Central memory CD8-positive, alpha-beta T cell (primary cell): ENCODE data around the gene TTC23.

Experiments
- ATAC-seq: fragments of 150-1000 bp; cut with Tn5 transposase; replicated peaks from 2 replicates; pipeline ENCODE4 v1.10.0; 2022; ENCODE audit warnings: mild to moderate bottlenecking, moderate FRiP score, moderate number of reproducible peaks; ENCODE audit not compliant: poor library complexity, severe bottlenecking; ENCODE audit errors: extremely low read depth
- DNase-seq, 2 donors: peaks; one replicate each; pipeline ENCODE4 v3.0.0; 2021; ENCODE audit warnings: low spot score in 2 of 2
- H3K27ac Mint-ChIP-seq: one replicate; pipeline ENCODE4 v1.8.0; 2022; ENCODE audit warnings: low read depth, mild to moderate bottlenecking, moderate library complexity, mixed read lengths
- H3K27me3 Mint-ChIP-seq: one replicate; pipeline ENCODE4 v1.8.0; 2022; ENCODE audit warnings: mixed read lengths
- H3K36me3 Mint-ChIP-seq: one replicate; pipeline ENCODE4 v1.8.0; 2022; ENCODE audit warnings: mild to moderate bottlenecking, moderate library complexity, mixed read lengths; ENCODE audit not compliant: insufficient read depth
- H3K4me1 Mint-ChIP-seq: one replicate; pipeline ENCODE4 v1.8.0; 2022; ENCODE audit warnings: mixed read lengths
- H3K4me3 Mint-ChIP-seq: one replicate; pipeline ENCODE4 v1.8.0; 2022; ENCODE audit warnings: mild to moderate bottlenecking, moderate library complexity, mixed read lengths
- H3K9me3 Mint-ChIP-seq: one replicate; pipeline ENCODE4 v1.8.0; 2022; ENCODE audit warnings: mixed read lengths

The TTC23 gene

GRCh38 chr15:99249270-99249841 is at the start of gene TTC23:
TTC23 (minus strand) TSS chr15:99249581; CDS start chr15:99228712, 20,869 bp downstream.
- Mint-ChIP-seq H3K36me3 (peaks cover 6% of the 10 kb centered on the region), H3K27ac (no peak within 1 kb of the TSS), H3K9me3 (no peaks in the 10 kb centered on the region), H3K4me3 (peak within 1 kb of the TSS; percentile 88), H3K27me3 (no peaks in the 10 kb centered on the region), H3K4me1 (peaks cover 28% of the 10 kb centered on the region)
- DNase-seq, result no peak
- ATAC-seq, result no peak

GRCh38 chr15:99296386-99296785 is 47.0 kb upstream of the TTC23 start:
- no peak for ATAC-seq
- H3K4me3 Mint-ChIP-seq, result no peak overlapping the region
- H3K4me1 Mint-ChIP-seq, result no peaks in the 10 kb centered on the region
- no peak overlapping the region for H3K27ac Mint-ChIP-seq
- no peak for DNase-seq
- peaks cover 4% of the 10 kb centered on the region for H3K36me3 Mint-ChIP-seq
- H3K9me3 Mint-ChIP-seq, result no peaks in the 10 kb centered on the region
- no peaks in the 10 kb centered on the region for H3K27me3 Mint-ChIP-seq

- H3K9me3 Mint-ChIP-seq, result no peaks in the 10 kb centered on the region
- H3K27me3 Mint-ChIP-seq, result no peaks in the 10 kb centered on the region
- ATAC-seq, result no peak
- no peak overlapping the region for H3K4me3 Mint-ChIP-seq
- no peak for DNase-seq
- no peaks in the 10 kb centered on the region for H3K4me1 Mint-ChIP-seq
- H3K36me3 Mint-ChIP-seq, result peaks cover 4% of the 10 kb centered on the region
- no peak overlapping the region for H3K27ac Mint-ChIP-seq
Observed at GRCh38 chr15:99295840-99296239, 46.5 kb upstream of the TTC23 start.

GRCh38 chr15:99291643-99292042 is 42.3 kb upstream of the TTC23 start:
- peaks cover 8% of the 10 kb centered on the region for H3K36me3 Mint-ChIP-seq
- no peak overlapping the region for H3K27ac Mint-ChIP-seq
- no peaks in the 10 kb centered on the region for H3K27me3 Mint-ChIP-seq
- H3K9me3 Mint-ChIP-seq, result no peaks in the 10 kb centered on the region
- ATAC-seq (no peak), DNase-seq (no peak)
- no peaks in the 10 kb centered on the region for H3K4me1 Mint-ChIP-seq
- no peak overlapping the region for H3K4me3 Mint-ChIP-seq

GRCh38 chr15:99283717-99284116 is 34.3 kb upstream of the TTC23 start:
- no peak for DNase-seq
- Mint-ChIP-seq H3K27me3 (no peaks in the 10 kb centered on the region), H3K27ac (no peak overlapping the region), H3K4me1 (peaks cover 14% of the 10 kb centered on the region), H3K4me3 (no peak overlapping the region), H3K36me3 (peaks cover 7% of the 10 kb centered on the region), H3K9me3 (no peaks in the 10 kb centered on the region)
- ATAC-seq, result no peak

GRCh38 chr15:99282586-99282985 is 33.2 kb upstream of the TTC23 start:
- H3K27ac Mint-ChIP-seq, result no peak overlapping the region
- ATAC-seq, result no peak

GRCh38 chr15:99282121-99282520 is 32.7 kb upstream of the TTC23 start:
- Mint-ChIP-seq H3K27me3 (no peaks in the 10 kb centered on the region), H3K36me3 (peaks cover 3% of the 10 kb centered on the region), H3K4me1 (peaks cover 14% of the 10 kb centered on the region), H3K4me3 (no peak overlapping the region), H3K27ac (no peak overlapping the region), H3K9me3 (no peaks in the 10 kb centered on the region)
- no peak for DNase-seq
- no peak for ATAC-seq

More at GRCh38 chr15:99282586-99282985, 33.2 kb upstream of the TTC23 start:
- Mint-ChIP-seq H3K4me1 (peaks cover 14% of the 10 kb centered on the region), H3K9me3 (no peaks in the 10 kb centered on the region), H3K4me3 (no peak overlapping the region), H3K36me3 (peaks cover 3% of the 10 kb centered on the region), H3K27me3 (no peaks in the 10 kb centered on the region)
- DNase-seq, result no peak

- no peak for DNase-seq
- H3K9me3 Mint-ChIP-seq, result no peaks in the 10 kb centered on the region
- H3K4me3 Mint-ChIP-seq, result no peak overlapping the region
- H3K4me1 Mint-ChIP-seq, result peaks cover 14% of the 10 kb centered on the region
- H3K27ac Mint-ChIP-seq, result peak overlapping the region; percentile 61
- no peaks in the 10 kb centered on the region for H3K27me3 Mint-ChIP-seq
- peaks cover 3% of the 10 kb centered on the region for H3K36me3 Mint-ChIP-seq
- ATAC-seq, result no peak
Observed at GRCh38 chr15:99279827-99280226, 30.4 kb upstream of the TTC23 start.

GRCh38 chr15:99279290-99279689 is 29.9 kb upstream of the TTC23 start:
- DNase-seq (no peak), ATAC-seq (no peak)
- Mint-ChIP-seq H3K27me3 (no peaks in the 10 kb centered on the region), H3K27ac (no peak overlapping the region), H3K36me3 (peaks cover 3% of the 10 kb centered on the region), H3K4me3 (no peak overlapping the region), H3K4me1 (peaks cover 14% of the 10 kb centered on the region), H3K9me3 (no peaks in the 10 kb centered on the region)

- no peak for DNase-seq
- Mint-ChIP-seq H3K27me3 (no peaks in the 10 kb centered on the region), H3K27ac (no peak overlapping the region), H3K36me3 (no peaks in the 10 kb centered on the region), H3K9me3 (no peaks in the 10 kb centered on the region), H3K4me1 (peaks cover 13% of the 10 kb centered on the region), H3K4me3 (no peak overlapping the region)
- ATAC-seq, result no peak
Observed at GRCh38 chr15:99275525-99276128, 26.2 kb upstream of the TTC23 start.

- H3K27ac Mint-ChIP-seq, result no peak overlapping the region
- ATAC-seq, result no peak
- no peaks in the 10 kb centered on the region for H3K36me3 Mint-ChIP-seq
Observed at GRCh38 chr15:99275061-99275460, 25.7 kb upstream of the TTC23 start.

GRCh38 chr15:99273801-99274200 is 24.4 kb upstream of the TTC23 start:
- DNase-seq (no peak), ATAC-seq (no peak)
- Mint-ChIP-seq H3K27me3 (no peaks in the 10 kb centered on the region), H3K4me3 (no peak overlapping the region), H3K36me3 (no peaks in the 10 kb centered on the region), H3K27ac (no peak overlapping the region), H3K9me3 (no peaks in the 10 kb centered on the region), H3K4me1 (no peaks in the 10 kb centered on the region)

More at GRCh38 chr15:99275061-99275460, 25.7 kb upstream of the TTC23 start:
- H3K4me1 Mint-ChIP-seq, result peaks cover 7% of the 10 kb centered on the region
- DNase-seq, result no peak
- no peak overlapping the region for H3K4me3 Mint-ChIP-seq
- no peaks in the 10 kb centered on the region for H3K27me3 Mint-ChIP-seq
- no peaks in the 10 kb centered on the region for H3K9me3 Mint-ChIP-seq

- Mint-ChIP-seq H3K9me3 (no peaks in the 10 kb centered on the region), H3K4me1 (peaks cover 4% of the 10 kb centered on the region), H3K4me3 (no peak overlapping the region), H3K27me3 (no peaks in the 10 kb centered on the region), H3K27ac (no peak overlapping the region), H3K36me3 (peaks cover 4% of the 10 kb centered on the region)
- ATAC-seq, result no peak
- no peak for DNase-seq
Observed at GRCh38 chr15:99268431-99268830, 19.1 kb upstream of the TTC23 start.
